GM21390 (cell line): ENCODE measurements around the gene PTPN5.
"Not testable (repeated sequence)": the region's sequence is repeated elsewhere in the genome, so short reads cannot be mapped to it uniquely, and the experiment has no call there.

Experiments used
- ATAC-seq: cut with Tn5 transposase; IDR thresholded peaks from one replicate; pipeline ENCODE4 v1.9.1; 2021; ENCODE audit not compliant: unreplicated experiment

PTPN5 gene

GRCh38 chr11:18691467-18692140, 100.0 kb downstream of the PTPN5 start:
- not testable (repeated sequence) for ATAC-seq

- no peak for ATAC-seq
Measured at GRCh38 chr11:18684267-18684666, 107.3 kb downstream of the PTPN5 start.

GRCh38 chr11:18682466-18682865, 109.1 kb downstream of the PTPN5 start:
- ATAC-seq: no peak

- not testable (repeated sequence) for ATAC-seq
Measured at GRCh38 chr11:18681949-18682348, 109.6 kb downstream of the PTPN5 start.
